Measurements from ENCODE around the gene CDC42EP4.

DNA sequence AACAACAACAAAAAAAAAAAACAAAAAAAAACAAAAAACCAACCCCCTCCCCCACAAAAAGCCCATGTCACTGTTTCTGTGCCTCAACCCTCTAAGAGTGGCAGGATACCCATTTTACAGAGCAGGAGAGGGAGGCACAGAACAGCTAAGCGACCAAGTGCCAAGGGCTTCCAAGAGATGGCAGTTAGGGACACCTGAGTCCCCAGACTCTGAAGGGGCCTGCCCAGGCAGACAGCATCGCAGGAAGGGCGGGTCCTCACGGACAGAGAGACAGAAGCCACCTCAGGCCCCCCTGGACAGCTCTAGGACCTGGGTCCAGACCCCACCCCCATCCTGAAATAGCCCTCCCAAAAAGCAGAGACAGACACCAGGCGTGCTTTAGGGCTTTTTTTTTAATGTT, 28.6 kb downstream of the CDC42EP4 start:
- TF ChIP-seq, protein P1, sequence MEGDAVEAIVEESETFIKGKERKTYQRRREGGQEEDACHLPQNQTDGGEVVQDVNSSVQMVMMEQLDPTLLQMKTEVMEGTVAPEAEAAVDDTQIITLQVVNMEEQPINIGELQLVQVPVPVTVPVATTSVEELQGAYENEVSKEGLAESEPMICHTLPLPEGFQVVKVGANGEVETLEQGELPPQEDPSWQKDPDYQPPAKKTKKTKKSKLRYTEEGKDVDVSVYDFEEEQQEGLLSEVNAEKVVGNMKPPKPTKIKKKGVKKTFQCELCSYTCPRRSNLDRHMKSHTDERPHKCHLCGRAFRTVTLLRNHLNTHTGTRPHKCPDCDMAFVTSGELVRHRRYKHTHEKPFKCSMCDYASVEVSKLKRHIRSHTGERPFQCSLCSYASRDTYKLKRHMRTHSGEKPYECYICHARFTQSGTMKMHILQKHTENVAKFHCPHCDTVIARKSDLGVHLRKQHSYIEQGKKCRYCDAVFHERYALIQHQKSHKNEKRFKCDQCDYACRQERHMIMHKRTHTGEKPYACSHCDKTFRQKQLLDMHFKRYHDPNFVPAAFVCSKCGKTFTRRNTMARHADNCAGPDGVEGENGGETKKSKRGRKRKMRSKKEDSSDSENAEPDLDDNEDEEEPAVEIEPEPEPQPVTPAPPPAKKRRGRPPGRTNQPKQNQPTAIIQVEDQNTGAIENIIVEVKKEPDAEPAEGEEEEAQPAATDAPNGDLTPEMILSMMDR (IDR thresholded peaks at IDR 0.05) = no peak
- TF ChIP-seq POLR2A (IDR thresholded peaks at IDR 0.05) = no peak
